GM18519 (cell line): Measurements from ENCODE around the gene BANF1.

Source experiments
- ATAC-seq: cut with Tn5 transposase; IDR thresholded peaks from one replicate; pipeline ENCODE4 v1.9.1; 2021; ENCODE audit warnings: mild to moderate bottlenecking, moderate library complexity; ENCODE audit not compliant: unreplicated experiment, low FRiP score

BANF1 gene

GRCh38 chr11:65977621-65978390, 24.5 kb upstream of the BANF1 start:
- ATAC-seq: no peak

GRCh38 chr11:65978391-65979238, 23.7 kb upstream of the BANF1 start:
- ATAC-seq: no peak

DNA sequence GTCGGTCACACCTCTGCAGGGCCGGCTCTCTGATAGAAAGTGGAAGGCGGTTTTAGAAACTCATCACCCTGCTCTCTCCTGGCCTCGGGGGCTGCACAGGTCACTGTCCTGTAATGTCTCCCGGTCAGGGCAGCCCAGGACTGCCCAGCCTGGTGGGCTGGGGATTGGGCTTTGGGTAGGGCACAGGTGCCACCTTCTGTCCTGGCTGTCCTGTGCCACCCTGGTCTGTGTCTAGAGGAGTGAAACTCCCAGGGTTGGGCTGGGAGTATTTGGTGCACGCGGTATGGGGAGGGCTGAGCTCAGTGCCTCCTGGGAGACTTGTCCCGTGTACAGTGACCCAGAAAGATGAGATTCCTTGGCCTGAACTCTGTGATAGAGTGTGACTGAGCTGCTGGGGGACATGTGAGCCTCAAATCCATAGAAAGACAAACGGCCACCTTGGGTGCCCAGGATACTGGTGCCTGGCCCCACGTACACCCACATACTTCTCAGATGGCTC, 23.0 kb upstream of the BANF1 start:
- no peak for ATAC-seq

GRCh38 chr11:65981101-65981740, 21.1 kb upstream of the BANF1 start:
- no peak for ATAC-seq

DNA sequence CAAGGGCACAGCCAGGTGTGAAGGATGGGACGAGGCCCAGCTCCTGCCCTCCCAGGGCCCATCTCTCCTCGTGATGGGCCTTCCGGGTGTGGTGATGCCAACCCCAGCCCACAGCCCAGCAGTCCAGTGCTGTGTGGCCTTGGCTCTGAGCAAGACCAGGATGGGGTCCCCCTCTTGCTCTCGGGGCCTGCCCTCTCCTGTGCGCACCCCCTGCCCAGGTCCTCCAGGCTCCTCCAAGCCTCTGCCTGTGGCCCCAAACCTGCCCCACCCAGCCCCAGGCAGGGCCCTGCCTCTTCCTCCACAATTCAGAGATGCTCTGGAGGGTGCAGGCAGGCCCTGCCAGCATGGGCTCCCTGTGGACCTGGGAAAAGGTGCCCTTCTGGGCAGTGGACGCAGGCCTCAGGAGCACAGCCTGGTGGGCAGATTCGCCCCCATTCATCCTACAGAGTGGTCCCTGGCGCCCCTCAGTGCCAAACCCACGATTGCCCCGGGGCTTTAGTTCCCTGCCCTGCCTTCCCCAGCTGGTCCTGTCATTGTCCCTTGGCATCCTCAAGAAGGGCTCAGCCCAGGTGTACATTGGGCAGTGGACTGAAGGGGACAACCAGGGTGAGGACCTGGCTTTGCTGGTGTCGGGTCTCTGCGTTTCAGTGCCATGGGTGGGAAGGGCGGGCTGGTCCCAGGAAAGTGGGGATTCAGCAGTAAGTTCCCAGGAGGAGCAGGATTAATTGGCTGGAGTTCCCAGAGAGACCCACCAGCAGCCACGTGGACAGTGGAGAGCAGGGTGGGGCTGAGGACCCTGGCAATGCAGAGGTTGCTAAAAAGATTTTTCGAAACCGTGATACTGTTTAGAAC, 20.1 kb upstream of the BANF1 start:
- no peak for ATAC-seq

GRCh38 chr11:65982824-65983588, 19.3 kb upstream of the BANF1 start:
- no peak for ATAC-seq

- no peak for ATAC-seq
Observed at GRCh38 chr11:65983589-65983987, 18.7 kb upstream of the BANF1 start.

DNA sequence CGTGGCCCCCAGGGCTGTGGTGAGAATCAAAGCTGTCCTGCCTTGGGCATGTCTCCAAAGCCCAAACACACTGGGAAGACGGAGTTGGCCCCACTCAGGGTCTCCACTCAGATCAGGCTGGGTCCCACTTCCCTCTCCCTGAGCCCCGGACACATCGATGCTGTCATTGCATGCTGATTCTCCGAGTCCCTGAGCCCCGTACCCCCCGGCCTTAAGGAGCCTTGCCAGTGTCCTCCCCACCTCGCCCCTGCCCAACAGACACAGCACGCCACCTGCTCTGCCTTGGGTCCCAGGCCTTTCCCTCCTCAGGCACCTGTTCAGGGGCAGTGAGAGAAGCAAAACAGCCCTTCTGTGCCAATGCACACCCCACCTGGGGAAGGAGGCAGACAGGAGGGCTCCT, 15.0 kb upstream of the BANF1 start:
- ATAC-seq: no peak

DNA sequence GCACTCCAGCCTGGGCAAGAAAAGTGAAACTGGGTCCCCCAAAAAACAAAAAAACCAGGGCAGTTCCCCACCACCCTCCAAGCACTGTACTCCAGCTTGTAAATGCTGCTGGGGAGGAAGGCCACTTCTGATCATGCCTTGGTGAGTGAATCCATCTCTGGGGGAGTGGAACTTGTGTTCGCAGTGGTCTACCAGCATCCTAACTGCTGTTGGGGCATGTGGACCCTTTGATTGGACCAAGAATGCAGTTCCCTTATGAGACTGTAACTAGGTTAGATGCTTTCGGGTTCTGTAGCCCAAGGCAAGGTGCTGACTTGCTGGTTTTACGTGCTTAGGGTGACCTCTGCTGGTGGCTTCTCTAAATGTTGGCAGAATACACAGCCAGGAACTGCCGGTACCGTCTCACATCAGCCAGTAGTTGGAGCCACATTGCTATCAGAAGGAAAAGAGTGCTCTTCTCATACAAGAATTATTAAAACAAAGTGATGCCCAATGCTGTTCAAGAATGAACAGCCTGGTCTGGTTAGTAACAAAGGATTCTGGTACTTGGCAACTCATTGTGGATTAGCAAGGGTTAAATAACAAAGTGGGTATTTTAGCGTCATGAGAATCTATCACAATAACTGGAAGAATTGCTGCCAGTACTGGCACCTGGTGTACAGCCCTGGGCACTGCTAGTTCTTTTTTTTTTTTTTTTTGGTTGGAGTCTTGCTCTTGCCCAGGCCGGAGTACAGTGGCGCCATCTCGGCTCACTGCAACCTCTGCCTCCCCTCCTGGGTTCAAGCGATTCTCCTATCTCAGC, 13.3 kb upstream of the BANF1 start:
- ATAC-seq: no peak

DNA sequence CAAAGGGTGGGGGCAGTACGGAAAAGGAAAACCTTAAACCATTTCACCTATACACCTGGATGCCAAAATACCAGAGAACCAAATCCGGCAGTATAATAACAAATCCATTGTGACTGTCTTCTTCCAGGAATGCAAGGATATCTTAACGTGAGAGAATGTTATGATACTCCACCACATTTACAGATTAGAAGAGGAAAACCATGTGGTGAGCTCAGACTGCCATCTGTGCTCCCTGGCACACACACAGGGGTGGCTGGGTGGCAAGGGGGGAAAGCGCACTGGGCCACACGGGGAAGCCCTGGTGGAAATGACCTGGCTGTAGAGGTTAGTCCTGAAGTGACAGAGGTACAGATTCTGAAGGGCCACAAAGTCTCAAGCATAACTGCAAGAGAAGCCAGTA, 10.2 kb upstream of the BANF1 start:
- no peak for ATAC-seq

- ATAC-seq: no peak
Observed at GRCh38 chr11:65997286-65997685, 5.0 kb upstream of the BANF1 start.

- peak; percentile 33 for ATAC-seq
Observed at GRCh38 chr11:66002648-66003225, 434 bp downstream of the BANF1 start.

DNA sequence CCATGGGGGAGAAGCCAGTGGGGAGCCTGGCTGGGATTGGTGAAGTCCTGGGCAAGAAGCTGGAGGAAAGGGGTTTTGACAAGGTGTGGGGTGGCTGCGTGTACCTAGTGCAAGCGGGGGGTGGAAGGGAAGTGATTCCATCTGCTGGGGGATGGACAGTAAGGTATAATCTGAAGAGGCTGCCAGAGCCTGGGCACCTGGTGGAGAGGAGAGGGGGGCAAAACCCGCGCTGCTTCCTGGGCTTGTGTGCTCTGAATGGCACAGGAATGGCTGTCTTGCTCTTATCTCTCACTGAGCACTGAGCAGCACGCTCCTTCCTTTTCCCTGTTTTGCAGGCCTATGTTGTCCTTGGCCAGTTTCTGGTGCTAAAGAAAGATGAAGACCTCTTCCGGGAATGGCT, 988 bp downstream of the BANF1 start:
- no peak for ATAC-seq

DNA sequence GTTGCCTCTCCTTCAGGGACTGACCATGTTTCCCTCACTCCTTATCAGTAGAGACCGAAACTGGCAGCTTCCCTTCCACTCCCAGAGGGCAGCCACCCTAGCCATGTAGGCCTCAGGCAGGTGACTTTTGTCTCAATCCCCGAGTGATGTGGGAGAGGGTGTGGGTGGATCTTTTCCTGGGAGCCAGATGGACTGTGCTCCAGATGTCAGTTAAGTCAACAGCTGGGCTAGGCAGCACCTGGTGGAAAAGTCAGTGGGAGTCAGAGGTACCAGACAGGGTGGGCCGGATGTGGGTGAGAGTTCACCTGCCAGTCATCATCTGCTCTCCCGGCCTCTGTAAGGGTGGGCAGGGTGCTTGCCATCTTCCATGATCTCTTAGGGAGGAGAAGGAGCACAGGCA, 1.9 kb downstream of the BANF1 start:
- ATAC-seq: no peak

DNA sequence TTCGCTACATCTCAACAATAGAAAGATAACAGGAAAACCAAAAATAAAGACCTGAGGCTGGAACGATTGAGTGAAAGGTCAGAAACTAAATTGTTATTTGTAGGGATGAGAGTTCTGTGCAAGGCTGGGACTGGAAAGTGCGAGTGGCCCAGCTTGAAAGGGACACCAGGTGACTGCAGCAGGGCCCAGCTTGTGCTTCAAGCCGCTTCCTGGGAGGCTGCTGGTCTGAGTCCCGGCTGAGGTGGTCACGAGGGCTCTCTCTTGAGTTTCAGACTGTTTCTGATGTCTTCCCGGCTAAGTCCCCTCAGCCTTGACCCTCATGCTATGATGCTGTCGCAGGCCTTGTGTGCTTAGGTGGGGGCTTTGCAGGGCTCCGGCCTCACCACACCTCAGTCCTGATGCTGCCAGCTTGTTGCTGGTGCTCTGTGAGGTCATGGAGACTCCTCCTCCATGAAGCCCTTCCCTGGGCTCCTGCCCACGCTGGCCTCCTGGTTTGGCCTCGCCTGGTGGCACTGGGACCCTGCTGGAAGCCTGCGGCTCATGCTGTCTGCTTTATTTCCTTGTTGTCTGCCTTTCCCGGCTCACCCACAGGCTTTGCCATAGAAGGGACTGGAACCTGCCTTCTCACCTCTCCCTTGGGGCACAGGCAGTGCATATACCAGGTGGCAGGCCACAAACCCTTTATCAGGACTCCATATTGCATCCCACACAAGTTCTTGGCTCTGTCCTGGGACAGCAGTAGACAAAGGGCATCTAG, 4.0 kb downstream of the BANF1 start:
- ATAC-seq: no peak

DNA sequence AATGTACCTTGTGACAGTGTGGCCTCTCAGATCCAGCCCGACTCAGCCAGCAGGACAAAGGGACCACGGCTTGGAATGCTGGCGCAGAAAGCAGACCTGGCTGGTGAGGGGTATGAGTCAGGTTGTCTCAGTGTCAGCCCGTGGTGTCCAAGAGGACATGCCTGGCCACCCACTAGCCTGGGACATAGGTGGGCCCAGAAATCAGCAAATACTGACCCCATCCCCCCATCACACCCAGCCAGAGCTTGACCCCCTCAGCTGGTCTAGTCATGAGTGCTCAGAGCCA, 4.5 kb downstream of the BANF1 start:
- ATAC-seq: no peak

DNA sequence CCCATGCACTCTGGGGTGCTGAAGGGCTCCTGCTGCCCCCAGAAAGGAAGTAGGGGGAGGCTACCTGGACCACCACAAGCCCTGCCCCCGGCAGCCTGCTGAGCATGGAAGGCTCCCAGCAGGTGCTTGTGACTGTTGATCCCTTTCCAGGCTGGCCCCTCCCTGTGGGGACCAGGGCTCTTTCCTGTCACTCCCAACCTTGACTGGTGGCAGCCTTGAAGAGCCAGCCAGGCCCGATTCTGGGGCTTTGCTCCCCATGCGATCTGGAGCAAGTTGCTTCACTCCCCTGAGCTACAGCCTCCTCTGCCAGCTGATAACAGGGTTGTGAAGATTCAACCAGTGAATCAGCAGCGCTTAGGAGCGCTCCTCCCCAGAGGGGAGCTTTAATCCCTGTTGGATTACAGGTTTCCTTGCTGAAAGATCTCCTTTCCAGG, 4.9 kb downstream of the BANF1 start:
- no peak for ATAC-seq

- ATAC-seq: no peak
Observed at GRCh38 chr11:66008095-66008467, 5.8 kb downstream of the BANF1 start.
